RPMI8226 (cell line): ENCODE data around the gene VMP1.
A peak's percentile ranks its signal among the peaks of the same experiment; 100 is the strongest.
"Not testable (repeated sequence)": the region's sequence is repeated elsewhere in the genome, so short reads cannot be mapped to it uniquely, and the experiment has no call there.

Experiments
- DNase-seq: peaks from one replicate; pipeline ENCODE4 v3.0.0-alpha.2; 2015

VMP1 gene

GRCh38 chr17:59842901-59843652 lies 135.6 kb downstream of the VMP1 start:
- DNase-seq: no peak

- no peak for DNase-seq
Observed at GRCh38 chr17:59844884-59845594, 137.6 kb downstream of the VMP1 start.

GRCh38 chr17:59845595-59846393 lies 138.3 kb downstream of the VMP1 start:
- DNase-seq: peak; percentile 74

GRCh38 chr17:59846394-59847165 lies 139.1 kb downstream of the VMP1 start:
- DNase-seq: peak; percentile 68

- DNase-seq: no peak
Observed at GRCh38 chr17:59848385-59848668, 140.9 kb downstream of the VMP1 start.

GRCh38 chr17:59848778-59849177 lies 141.3 kb downstream of the VMP1 start:
- DNase-seq: peak; percentile 48

- DNase-seq: not testable (repeated sequence)
Observed at GRCh38 chr17:59850311-59850710, 142.9 kb downstream of the VMP1 start.

- DNase-seq: no peak
Observed at GRCh38 chr17:59851439-59852375, 144.3 kb downstream of the VMP1 start.

GRCh38 chr17:59852847-59853167 lies 145.4 kb downstream of the VMP1 start:
- not testable (repeated sequence) for DNase-seq

- peak; percentile 49 for DNase-seq
Observed at GRCh38 chr17:59853168-59853918, 145.9 kb downstream of the VMP1 start.

GRCh38 chr17:59853919-59854729 lies 146.7 kb downstream of the VMP1 start:
- not testable (repeated sequence) for DNase-seq

- DNase-seq: no peak
Observed at GRCh38 chr17:59856859-59857794, 149.7 kb downstream of the VMP1 start.

GRCh38 chr17:59858167-59858816 lies 150.8 kb downstream of the VMP1 start:
- no peak for DNase-seq

- no peak for DNase-seq
Observed at GRCh38 chr17:59858932-59859331, 151.5 kb downstream of the VMP1 start.

- DNase-seq: peak; percentile 33
Observed at GRCh38 chr17:59859444-59860025, 152.1 kb downstream of the VMP1 start.

GRCh38 chr17:59863616-59864015 lies 156.2 kb downstream of the VMP1 start:
- DNase-seq: no peak

- DNase-seq: no peak
Observed at GRCh38 chr17:59869941-59870218, 162.4 kb downstream of the VMP1 start.

- no peak for DNase-seq
Observed at GRCh38 chr17:59870482-59870881, 163.0 kb downstream of the VMP1 start.
